ENCODE results near the gene GPC5. TPM values are rescaled to one million over a fixed set of nuclear protein-coding genes. Genes with fewer than 3 reads are reported as not detected.
A peak's percentile ranks its signal among the peaks of the same experiment; 100 is the strongest.

GPC5 gene
- polyA plus RNA-seq, 2 of the 4 experiments (the other 2 are of a cell fraction) = not detected

- POLR2A ChIA-PET = no interaction called here
- Histone ChIP-seq H3K4me1 (no peaks in the 10 kb centered on the region), H3K9me3 (no peaks in the 10 kb centered on the region), H3K27ac (no peak overlapping the region), H3K4me3 (no peak overlapping the region), H3K4me2 (no peak overlapping the region)
- no peak for FAIRE-seq
- 61% methylated on average over 1 of the region's 1 CpG for WGBS (ENCODE audit: missing lambda C conversion rate)
- no peak for TF ChIP-seq ESRRA (IDR thresholded peaks at IDR 0.05; ENCODE audit: borderline replicate concordance, low read length)
- TF ChIP-seq HOXA7 (CRISPR knock-in tag; IDR thresholded peaks at IDR 0.05) = no peak
- no peak for TF ChIP-seq NFE2L2 (conservative IDR thresholded peaks at IDR 0.05; ENCODE audit: low read length)
- TF ChIP-seq TFCP2L1 (CRISPR knock-in tag; IDR thresholded peaks at IDR 0.05) = no peak
- TF ChIP-seq PHF8 (IDR thresholded peaks at IDR 0.05; ENCODE audit: borderline replicate concordance, low read depth) = no peak
- TF ChIP-seq KDM1A (IDR thresholded peaks at IDR 0.05; ENCODE audit: low read depth) = no peak
- TF ChIP-seq MAZ (IDR thresholded peaks at IDR 0.05; ENCODE audit: borderline replicate concordance, low read depth, low read length) = no peak
- TF ChIP-seq POLR2A (IDR thresholded peaks at IDR 0.05; ENCODE audit: low read length) = no peak
- no peak for DNase-seq (ENCODE audit: low read depth in 1 of 2, low spot score in 1 of 2)
- CTCF ChIA-PET = no interaction called here
- ATAC-seq = no peak
Observed at GRCh38 chr13:92833071-92833470, 1434.7 kb downstream of the GPC5 start.

GRCh38 chr13:92836171-92836570 is 1437.8 kb downstream of the GPC5 start:
- Histone ChIP-seq H3K4me3 (no peak overlapping the region), H3K4me1 (no peaks in the 10 kb centered on the region), H3K9me3 (no peaks in the 10 kb centered on the region), H3K27ac (no peak overlapping the region), H3K4me2 (no peak overlapping the region)
- ATAC-seq = no peak
- TF ChIP-seq HDAC2 (IDR thresholded peaks at IDR 0.05) = no peak
- TF ChIP-seq FOSB (CRISPR knock-in tag; IDR thresholded peaks at IDR 0.05) = no peak
- no peak for TF ChIP-seq PBX3 (IDR thresholded peaks at IDR 0.05)
- no peak for TF ChIP-seq ATOH8 (CRISPR knock-in tag; IDR thresholded peaks at IDR 0.05; ENCODE audit: low read depth)
- TF ChIP-seq KDM5A (IDR thresholded peaks at IDR 0.05) = no peak
- TF ChIP-seq TP53 (CRISPR knock-in tag; IDR thresholded peaks at IDR 0.05) = no peak
- no peak for TF ChIP-seq POLR2A (IDR thresholded peaks at IDR 0.05; ENCODE audit: low read length)
- no peak for TF ChIP-seq HOXB13 (CRISPR knock-in tag; IDR thresholded peaks at IDR 0.05; ENCODE audit: low read depth)
- TF ChIP-seq ZC3H11A (IDR thresholded peaks at IDR 0.05) = no peak
- CTCF ChIA-PET = no interaction called here
- POLR2A ChIA-PET = no interaction called here
- FAIRE-seq = no peak
- no peak for DNase-seq (ENCODE audit: low read depth in 1 of 2, low spot score in 1 of 2)

GRCh38 chr13:92838786-92839185 is 1440.4 kb downstream of the GPC5 start:
- ChIA-PET POLR2A (no interaction called here), CTCF (interaction anchor here (0.6 kb wide), 1 partner anchor 788 kb away, joined by 3 read pairs; no protein-coding TSS in a partner anchor)
- H3K4me3 ChIP-seq = no peak overlapping the region
- no peak for ATAC-seq
- FAIRE-seq = no peak
- H3K4me2 ChIP-seq = no peak overlapping the region
- WGBS (ENCODE audit: missing lambda C conversion rate) = 21% methylated on average over 3 of the region's 3 CpGs
- H3K4me1 ChIP-seq = no peaks in the 10 kb centered on the region
- DNase-seq (ENCODE audit: low read depth in 1 of 2, low spot score in 1 of 2) = peak in 1 of 2 experiments; percentile 0
- H3K9me3 ChIP-seq = no peaks in the 10 kb centered on the region
- H3K27ac ChIP-seq = no peak overlapping the region
- no peak for TF ChIP-seq NR3C1 (IDR thresholded peaks at IDR 0.05)
- TF ChIP-seq SMC3 (IDR thresholded peaks at IDR 0.05) = no peak
- TF ChIP-seq E2F6 (IDR thresholded peaks at IDR 0.05; ENCODE audit: borderline replicate concordance, low read depth) = no peak
- TF ChIP-seq PHF8 (IDR thresholded peaks at IDR 0.05; ENCODE audit: borderline replicate concordance, low read depth) = no peak
- no peak for TF ChIP-seq HEYL (CRISPR knock-in tag; IDR thresholded peaks at IDR 0.05)
- no peak for TF ChIP-seq ELK1 (IDR thresholded peaks at IDR 0.05; ENCODE audit: low read depth, low read length)
- TF ChIP-seq USF2 (IDR thresholded peaks at IDR 0.05) = no peak
- no peak for TF ChIP-seq ZC3H11A (IDR thresholded peaks at IDR 0.05)
- TF ChIP-seq EHMT2 (IDR thresholded peaks at IDR 0.05; ENCODE audit: low read depth) = no peak
- no peak for TF ChIP-seq MAZ (IDR thresholded peaks at IDR 0.05; ENCODE audit: borderline replicate concordance, low read depth, low read length)
- no peak for TF ChIP-seq PBX3 (IDR thresholded peaks at IDR 0.05)
- TF ChIP-seq GATA3 (IDR thresholded peaks at IDR 0.05; ENCODE audit: borderline replicate concordance) = no peak
- TF ChIP-seq ZSCAN20 (CRISPR knock-in tag; IDR thresholded peaks at IDR 0.05) = no peak
- TF ChIP-seq HES2 (IDR thresholded peaks at IDR 0.05) = no peak
- no peak for TF ChIP-seq RFX5 (IDR thresholded peaks at IDR 0.05)
- no peak for TF ChIP-seq BCL3 (IDR thresholded peaks at IDR 0.05)
- no peak for TF ChIP-seq MAFK (IDR thresholded peaks at IDR 0.05; ENCODE audit: partially characterized antibody)

All from A549 (cell line).